Measurements from ENCODE around the gene MON2. TPM values are rescaled to one million over a fixed set of nuclear protein-coding genes. Genes with fewer than 3 reads are reported as not detected.

Gene MON2
- total and polyA plus RNA-seq, 2 of the 13 experiments (the other 11 are each of a cell fraction or from before 2014, with no cell fraction given): 10.5 to 24.8 TPM

GRCh38 chr12:62435303-62436163 lies 31.1 kb upstream of the MON2 start (continued):
- peak; percentile 33; the same call in 1 of the 2 replicates for TF ChIP-seq MAX (IDR thresholded peaks at IDR 0.05)
- TF ChIP-seq ZNF766 (CRISPR knock-in tag; IDR thresholded peaks at IDR 0.05; ENCODE audit: borderline replicate concordance): peak; percentile 57; the same call in 1 of the 2 replicates
- no peak for TF ChIP-seq RFX5 (IDR thresholded peaks at IDR 0.05; ENCODE audit: low read depth, low read length)
- TF ChIP-seq SP5 (CRISPR knock-in tag; IDR thresholded peaks at IDR 0.05; ENCODE audit: borderline replicate concordance, low read depth): no peak
- TF ChIP-seq MAZ (IDR thresholded peaks at IDR 0.05; ENCODE audit: borderline replicate concordance, low read depth, low read length): no peak
- no peak for TF ChIP-seq MAZ (CRISPR knock-in tag; IDR thresholded peaks at IDR 0.05; ENCODE audit: low read depth)

GRCh38 chr12:62436164-62436503 lies 30.5 kb upstream of the MON2 start:
- no peak overlapping the region for H3K9ac ChIP-seq (ENCODE audit: insufficient read depth, low read depth, low read length)
- no peak for DNase-seq (ENCODE audit: low spot score)
- WGBS (ENCODE audit: low lambda C conversion rate): 13% methylated on average over 4 of the region's 12 CpGs
- in situ Hi-C loops (cut with HindIII; ENCODE audit: extremely low pct_ligation_motif_present, low pct_unique_long_range_greater_than_20kb): loop anchor here (10.0 kb wide), 1 partner anchor 359 kb away; no protein-coding TSS in a partner anchor
- CTCF ChIA-PET (ENCODE audit: low intra/inter-chr PET ratio, low total read pairs): no interaction called here
- no peaks in the 10 kb centered on the region for H3K79me2 ChIP-seq (ENCODE audit: insufficient read depth, low read length)
- no peaks in the 10 kb centered on the region for H4K20me1 ChIP-seq (ENCODE audit: insufficient read depth, low read length)
- FAIRE-seq: no peak
- no peaks in the 10 kb centered on the region; a peak in 1 of 5 replicates for H3K27me3 ChIP-seq (ENCODE audit: control insufficient read depth in 1 of 2, insufficient read depth in 2 of 2, low read length in 2 of 2)
- intact Hi-C loops (cut with micrococcal nuclease; ENCODE audit: unreplicated experiment): loop anchor here (5.0 to 10.0 kb wide), 2 partner anchors 91 to 139 kb away; no protein-coding TSS in a partner anchor
- H3K4me1 ChIP-seq (ENCODE audit: insufficient read depth, low read length): peaks cover 15% of the 10 kb centered on the region
- no peak overlapping the region for H3K27ac ChIP-seq (ENCODE audit: extremely low read length, insufficient read depth, low read length)
- no TSS peak for BruUV-seq (replicated peaks)
- POLR2A ChIA-PET: interaction anchor here (2.3 kb wide), 1 partner anchor 31 kb away, joined by 8 read pairs; the partner anchor contains the start of gene MON2
- no peaks in the 10 kb centered on the region for H3K36me3 ChIP-seq (replicated peaks in 1 of 2; ENCODE audit: control insufficient read depth in 1 of 2, insufficient read depth in 2 of 2, low read length in 2 of 2)
- ATAC-seq: peak; percentile 65
- peak overlapping the region; percentile 94 for H3K4me2 ChIP-seq (ENCODE audit: low read depth, low read length)
- peak overlapping the region; percentile 56 to 78 (median 73) for H3K4me3 ChIP-seq (replicated peaks in 1 of 3; ENCODE audit: insufficient read depth in 1 of 3, low read depth in 2 of 3, low read length in 3 of 3)
- H3K9me3 ChIP-seq (ENCODE audit: low read length): peaks cover 3% of the 10 kb centered on the region; the same call in 1 of the 2 replicates
- H2AFZ ChIP-seq (ENCODE audit: low read length): no peak overlapping the region
- TF ChIP-seq ZNF687 (CRISPR knock-in tag; IDR thresholded peaks at IDR 0.05) (peak; percentile 22), ZMYM4 (CRISPR knock-in tag; IDR thresholded peaks at IDR 0.05) (0 out of 2 replicates have a peak, but pooled peaks have one; percentile 31), ZGPAT (CRISPR knock-in tag; IDR thresholded peaks at IDR 0.05) (0 out of 2 replicates have a peak, but pooled peaks have one; percentile 14), LBX2 (CRISPR knock-in tag; IDR thresholded peaks at IDR 0.05; ENCODE audit: borderline replicate concordance) (no peak), FOXO4 (CRISPR knock-in tag; conservative IDR thresholded peaks at IDR 0.05) (0 out of 2 replicates have a peak, but pooled peaks have one; percentile 76), SP4 (CRISPR knock-in tag; IDR thresholded peaks at IDR 0.05) (0 out of 2 replicates have a peak, but pooled peaks have one; percentile 23), IKZF4 (CRISPR knock-in tag; IDR thresholded peaks at IDR 0.05; ENCODE audit: borderline replicate concordance, low read depth, not compliant biosample characterization) (no peak)
